ENCODE measurements around the gene GAL. TPM values are rescaled to one million over a fixed set of nuclear protein-coding genes. Genes with fewer than 3 reads are reported as not detected.

The GAL gene
- total RNA-seq, 1 experiment from 2014 or later = 65.2 TPM

- Histone ChIP-seq H2BK15ac (ENCODE audit: low read depth, low read length) (no peak overlapping the region), H3K79me1 (ENCODE audit: insufficient read depth, low read depth, low read length, poor library complexity, severe bottlenecking) (no peaks in the 10 kb centered on the region), H3K9ac (ENCODE audit: extremely low read depth, insufficient read length, low read length) (no peak overlapping the region), H4K20me1 (ENCODE audit: control insufficient read depth, insufficient read depth, insufficient read length) (no peaks in the 10 kb centered on the region), H2AFZ (ENCODE audit: low read length) (no peak overlapping the region), H2BK12ac (ENCODE audit: insufficient read length, low read depth, low read length) (no peak overlapping the region), H3K18ac (ENCODE audit: insufficient read length, low read depth, low read length) (no peak overlapping the region), H4K91ac (ENCODE audit: insufficient read length, low read depth, low read length) (no peak overlapping the region), H4K5ac (ENCODE audit: insufficient read length, low read depth, low read length) (no peak overlapping the region), H2BK20ac (ENCODE audit: low read depth, low read length, poor library complexity, severe bottlenecking) (no peak overlapping the region), H3K4me2 (ENCODE audit: insufficient read depth, insufficient read length, low read length) (no peak overlapping the region), H3K27ac (ENCODE audit: insufficient read length, low read depth, low read length) (no peak overlapping the region), H2AK5ac (ENCODE audit: insufficient read length, low read length) (no peak overlapping the region), H4K8ac (replicated peaks; ENCODE audit: insufficient read length, low read depth, low read length) (no peak overlapping the region), H2BK5ac (ENCODE audit: insufficient read length, low read length) (no peak overlapping the region), H3K79me2 (ENCODE audit: insufficient read depth, low read length) (no peaks in the 10 kb centered on the region), H3K4me1 (ENCODE audit: insufficient read depth, low read length) (no peaks in the 10 kb centered on the region), H3K4ac (ENCODE audit: low read depth, low read length) (no peak overlapping the region), H3K23ac (ENCODE audit: insufficient read length, low read depth, low read length) (no peak overlapping the region), H3K9me3 (ENCODE audit: control insufficient read depth, low read depth, low read length) (no peaks in the 10 kb centered on the region), H2BK120ac (ENCODE audit: low read depth, low read length, poor library complexity, severe bottlenecking) (no peak overlapping the region), H3K56ac (ENCODE audit: insufficient read length, low read depth, low read length) (no peak overlapping the region), H3K27me3 (ENCODE audit: insufficient read depth, low read length) (no peaks in the 10 kb centered on the region), H3K23me2 (ENCODE audit: insufficient read length, low read depth, low read length, poor library complexity, severe bottlenecking) (no peaks in the 10 kb centered on the region), H3T11ph (ENCODE audit: low read length) (no peak overlapping the region), H3K14ac (ENCODE audit: insufficient read depth, low read length) (no peak overlapping the region)
- Mint-ChIP-seq H3K4me1 (no peaks in the 10 kb centered on the region), H3K27ac (no peak overlapping the region), H3K36me3 (ENCODE audit: insufficient read depth in 1 of 3, low read depth in 3 of 3) (peaks cover 0 to 6% (median 0%) of the 10 kb centered on the region in 3 experiments; a peak in 1 of 7 replicates), H3K4me3 (no peak overlapping the region), H3K9me3 (peaks cover 6 to 15% of the 10 kb centered on the region in 2 experiments), H3K27me3 (ENCODE audit: low read depth) (peaks cover 4% of the 10 kb centered on the region)
- no CpG with 5 or more reads among the region's 8 CpGs for WGBS (ENCODE audit: extremely low coverage, insufficient read length, low lambda C conversion rate)
- no peak for DNase-seq
- TF ChIP-seq CTCF (conservative IDR thresholded peaks at IDR 0.05) = no peak
These were observed 26.2 kb upstream of the GAL start for GRCh38 chr11:68658097-68658496.
